Thyroid gland (tissue), 4 donors: Measurements from ENCODE around the gene CDC37.

Experiments used
- CTCF ChIP-seq, 6 experiments: fragments of 200-600 bp in 3 of 6; fragments of 450-650 bp in 3 of 6; sonication (generic) in 3 of 6; IDR thresholded peaks; one replicate each; pipeline ENCODE4 v1.5.1; 2016 to 2019; ENCODE audit warnings: antibody characterized with exemption in 6 of 6, mild to moderate bottlenecking in 2 of 6, inconsistent platforms in 1 of 6, moderate library complexity in 1 of 6
- POLR2A ChIP-seq, 2 donors: fragments of 450-650 bp; IDR thresholded peaks; one replicate each; pipeline ENCODE4 v1.6.1; 2017; ENCODE audit warnings: antibody characterized with exemption in 2 of 2, mild to moderate bottlenecking in 2 of 2, moderate library complexity in 1 of 2

GRCh38 chr19:10368101-10368803 is 35.1 kb downstream of the CDC37 start:
- TF ChIP-seq CTCF (IDR thresholded peaks at IDR 0.05), result no peak
- TF ChIP-seq POLR2A (IDR thresholded peaks at IDR 0.05), result no peak
